Measurements from ENCODE around the gene SGTA. TPM values are rescaled to one million over a fixed set of nuclear protein-coding genes. Genes with fewer than 3 reads are reported as not detected.

The SGTA gene
- total RNA-seq, 1 donor from 2014 or later = 72.6 TPM

DNA sequence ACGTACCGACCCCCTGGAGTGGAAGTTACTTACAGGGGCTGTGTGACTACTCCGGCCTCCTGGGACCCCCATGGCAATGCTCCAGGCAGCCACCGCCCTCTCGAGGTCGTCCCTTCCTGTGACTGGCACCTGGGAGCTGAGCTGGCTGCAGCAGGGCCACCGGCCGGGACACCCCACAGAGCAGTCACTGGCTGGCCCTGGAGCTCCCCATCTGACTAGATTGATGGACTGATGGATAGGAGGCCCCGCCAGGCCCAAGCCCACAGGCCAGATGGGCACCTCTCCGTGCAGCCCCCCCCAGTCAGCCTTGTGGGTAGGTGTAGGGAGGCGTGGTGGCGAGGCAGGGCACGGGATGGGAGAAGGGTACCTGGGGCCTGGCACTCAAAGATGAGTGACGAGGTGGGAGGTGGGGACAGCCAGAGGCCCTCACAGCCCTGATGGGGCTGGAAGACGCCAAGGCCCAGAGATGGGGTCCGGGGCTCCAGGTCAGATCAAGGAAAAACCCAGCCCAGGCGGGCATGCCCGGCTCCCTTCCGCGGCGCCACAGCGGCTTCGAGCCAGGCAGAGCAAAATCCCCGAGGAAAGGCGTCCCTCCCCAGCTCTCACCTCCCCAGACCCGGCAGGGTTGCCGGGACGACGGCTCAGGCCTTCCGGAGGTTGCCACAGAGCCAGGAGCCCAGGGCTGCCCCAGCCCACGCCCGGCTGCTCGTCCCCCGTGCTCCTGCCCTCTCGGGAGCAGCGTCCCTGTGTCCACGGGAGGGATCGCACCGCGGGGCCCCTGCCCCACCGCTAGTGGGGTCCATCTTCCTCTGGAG is 51.7 kb downstream of the SGTA start:
- Histone ChIP-seq H3K27ac (replicated peaks) (no peak overlapping the region), H3K9me3 (replicated peaks) (peaks cover 3% of the 10 kb centered on the region), H3K36me3 (peaks cover 37% of the 10 kb centered on the region), H3K27me3 (ENCODE audit: low read depth) (peaks cover 18% of the 10 kb centered on the region), H3K4me3 (no peak overlapping the region), H3K4me1 (no peaks in the 10 kb centered on the region)
- intact Hi-C loops (cut with micrococcal nuclease) = no loop called here
- DNase-seq = no peak
- TF ChIP-seq, protein P1, sequence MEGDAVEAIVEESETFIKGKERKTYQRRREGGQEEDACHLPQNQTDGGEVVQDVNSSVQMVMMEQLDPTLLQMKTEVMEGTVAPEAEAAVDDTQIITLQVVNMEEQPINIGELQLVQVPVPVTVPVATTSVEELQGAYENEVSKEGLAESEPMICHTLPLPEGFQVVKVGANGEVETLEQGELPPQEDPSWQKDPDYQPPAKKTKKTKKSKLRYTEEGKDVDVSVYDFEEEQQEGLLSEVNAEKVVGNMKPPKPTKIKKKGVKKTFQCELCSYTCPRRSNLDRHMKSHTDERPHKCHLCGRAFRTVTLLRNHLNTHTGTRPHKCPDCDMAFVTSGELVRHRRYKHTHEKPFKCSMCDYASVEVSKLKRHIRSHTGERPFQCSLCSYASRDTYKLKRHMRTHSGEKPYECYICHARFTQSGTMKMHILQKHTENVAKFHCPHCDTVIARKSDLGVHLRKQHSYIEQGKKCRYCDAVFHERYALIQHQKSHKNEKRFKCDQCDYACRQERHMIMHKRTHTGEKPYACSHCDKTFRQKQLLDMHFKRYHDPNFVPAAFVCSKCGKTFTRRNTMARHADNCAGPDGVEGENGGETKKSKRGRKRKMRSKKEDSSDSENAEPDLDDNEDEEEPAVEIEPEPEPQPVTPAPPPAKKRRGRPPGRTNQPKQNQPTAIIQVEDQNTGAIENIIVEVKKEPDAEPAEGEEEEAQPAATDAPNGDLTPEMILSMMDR (IDR thresholded peaks at IDR 0.05; ENCODE audit: borderline replicate concordance) = no peak

DNA sequence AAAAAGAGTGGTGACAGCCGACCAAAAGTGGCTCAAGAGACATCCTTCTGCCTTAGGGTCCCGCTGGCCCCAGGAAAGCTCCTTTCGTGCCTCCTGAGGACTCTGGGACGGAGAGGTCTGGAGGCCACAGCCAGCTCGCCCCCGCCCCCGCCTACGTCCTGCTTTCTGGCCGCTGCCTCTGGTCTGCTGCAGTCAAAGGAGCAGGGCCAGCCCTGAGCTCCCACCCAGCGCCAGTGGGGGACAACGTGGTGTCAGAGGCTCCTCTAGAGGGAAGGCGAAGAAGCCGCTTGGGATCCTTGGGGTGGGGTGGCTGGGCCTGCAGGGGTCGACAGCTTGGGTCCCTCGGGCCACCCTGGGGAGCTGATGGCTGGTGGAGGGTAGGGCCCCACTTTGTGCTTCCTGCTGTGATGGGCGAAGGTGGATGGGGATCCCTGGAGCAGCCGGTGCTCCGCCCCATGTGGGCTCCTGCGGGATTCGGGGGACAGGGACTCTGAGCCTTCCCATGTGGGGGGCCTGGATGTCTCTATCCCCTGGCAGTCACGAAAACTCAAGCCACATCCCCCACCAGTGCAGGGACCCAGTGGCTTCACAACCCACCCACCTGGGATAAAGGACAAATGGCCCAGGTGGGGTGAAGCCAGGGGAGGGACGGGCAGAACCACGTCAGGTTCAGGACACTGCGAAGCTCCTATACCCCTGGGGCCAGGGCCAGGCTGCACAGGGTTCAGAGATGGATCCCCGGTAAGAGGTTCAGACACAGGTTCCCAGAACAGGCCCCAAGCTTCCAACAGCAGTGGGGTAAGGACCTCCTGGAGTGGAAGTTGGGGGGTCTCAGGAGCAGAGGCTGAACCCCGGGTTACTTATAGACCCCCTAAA is 52.9 kb downstream of the SGTA start:
- Histone ChIP-seq H3K4me3 (no peak overlapping the region), H3K4me1 (no peaks in the 10 kb centered on the region), H3K27me3 (ENCODE audit: low read depth) (peaks cover 30% of the 10 kb centered on the region), H3K27ac (replicated peaks) (no peak overlapping the region), H3K36me3 (peaks cover 25% of the 10 kb centered on the region), H3K9me3 (replicated peaks) (no peaks in the 10 kb centered on the region)
- TF ChIP-seq, protein P1 (IDR thresholded peaks at IDR 0.05; ENCODE audit: borderline replicate concordance) = no peak
- DNase-seq = no peak
- intact Hi-C loops (cut with micrococcal nuclease) = no loop called here

DNA sequence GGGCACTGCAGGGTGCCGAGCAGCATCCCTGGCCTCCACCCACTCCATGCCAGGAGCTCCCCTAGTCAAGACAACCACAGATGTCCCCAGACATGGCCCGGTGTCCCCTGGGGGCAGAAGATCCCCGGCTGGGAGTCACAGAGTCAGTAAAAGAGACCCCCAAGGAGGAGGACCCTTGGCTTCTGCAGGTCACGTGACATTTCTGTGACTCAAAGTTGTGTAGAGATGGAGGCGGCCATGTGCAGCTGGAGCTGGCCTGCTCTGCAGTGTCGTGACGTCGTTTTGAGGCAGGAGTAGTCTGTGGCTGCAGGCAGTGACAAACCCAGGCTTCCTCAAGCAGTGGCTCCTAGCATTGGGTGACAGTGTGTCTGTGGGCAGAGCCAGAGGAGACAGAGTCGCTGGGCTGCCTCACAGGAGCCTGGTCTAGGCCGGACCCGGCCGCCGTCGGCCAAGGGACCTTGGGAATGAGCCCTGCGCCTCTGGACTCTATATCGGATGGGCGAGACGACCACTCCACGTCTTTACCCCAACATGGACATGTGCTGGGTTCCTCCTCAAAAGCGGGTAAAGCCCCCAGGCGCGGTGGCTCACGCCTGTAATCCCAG is 54.2 kb downstream of the SGTA start:
- Histone ChIP-seq H3K27ac (replicated peaks) (no peak overlapping the region), H3K36me3 (peaks cover 16% of the 10 kb centered on the region), H3K27me3 (ENCODE audit: low read depth) (peaks cover 40% of the 10 kb centered on the region), H3K4me1 (peaks cover 3% of the 10 kb centered on the region), H3K9me3 (replicated peaks) (no peaks in the 10 kb centered on the region), H3K4me3 (no peak overlapping the region)
- intact Hi-C loops (cut with micrococcal nuclease) = no loop called here
- DNase-seq = no peak
- TF ChIP-seq, protein P1 (IDR thresholded peaks at IDR 0.05; ENCODE audit: borderline replicate concordance) = no peak

DNA sequence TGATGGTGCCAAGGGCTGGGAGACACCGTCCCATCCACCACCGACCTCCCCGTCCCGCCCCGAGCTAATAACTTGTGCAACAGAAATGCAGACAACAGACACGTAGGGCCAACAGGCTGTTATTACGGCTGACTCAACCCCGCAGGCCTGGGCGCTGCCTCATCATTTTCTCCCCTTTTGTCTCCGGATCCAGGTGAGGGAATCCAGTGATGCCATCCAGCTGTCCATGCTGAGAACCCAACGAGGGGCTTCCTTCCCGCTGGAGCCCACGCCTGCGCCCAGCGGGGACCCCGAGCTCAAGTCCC is 55.5 kb downstream of the SGTA start:
- no peak overlapping the region for H3K4me3 ChIP-seq
- TF ChIP-seq, protein P1 (IDR thresholded peaks at IDR 0.05; ENCODE audit: borderline replicate concordance) = no peak
- peaks cover 10% of the 10 kb centered on the region for H3K36me3 ChIP-seq
- H3K27me3 ChIP-seq (ENCODE audit: low read depth) = peaks cover 53% of the 10 kb centered on the region
- H3K9me3 ChIP-seq (replicated peaks) = no peaks in the 10 kb centered on the region
- peaks cover 16% of the 10 kb centered on the region for H3K4me1 ChIP-seq
- no peak for DNase-seq
- H3K27ac ChIP-seq (replicated peaks) = no peak overlapping the region
- intact Hi-C loops (cut with micrococcal nuclease) = no loop called here

DNA sequence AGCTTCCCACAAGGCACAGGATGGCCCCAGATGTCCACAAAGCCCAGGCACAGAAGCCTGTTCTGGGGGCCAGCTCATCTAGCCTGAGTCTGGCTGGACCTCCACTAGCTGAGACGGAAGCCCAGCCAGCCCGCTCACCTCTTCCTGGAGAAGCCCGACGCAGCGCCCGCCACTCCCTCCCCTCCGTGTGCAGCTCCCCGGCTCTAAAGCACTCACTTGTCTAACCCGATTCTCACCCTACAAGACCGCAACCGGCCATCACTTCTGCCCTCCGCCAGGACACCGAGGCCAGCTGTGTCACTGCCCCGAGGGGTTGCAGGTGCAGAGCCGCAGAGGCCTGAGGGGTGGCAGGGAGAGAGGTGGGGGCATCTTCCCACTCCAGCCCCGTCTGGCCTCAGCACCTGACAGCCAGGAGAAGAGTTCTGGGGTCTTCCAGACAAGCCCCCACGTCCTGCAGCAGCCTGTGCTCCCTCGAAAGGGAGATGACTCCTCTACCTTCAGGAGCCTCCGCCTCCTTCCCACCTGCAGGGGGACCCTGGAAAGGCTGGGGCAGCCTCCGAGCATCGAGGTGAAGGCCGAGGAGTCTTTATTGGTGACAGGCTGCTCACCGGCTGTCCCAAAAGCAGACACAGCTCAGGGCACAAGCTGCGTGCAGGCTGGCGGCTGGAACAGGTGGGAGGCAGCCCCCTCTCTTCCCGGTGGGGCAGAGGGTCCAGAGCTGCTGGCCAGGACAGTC is 56.0 kb downstream of the SGTA start:
- peaks cover 5% of the 10 kb centered on the region for H3K36me3 ChIP-seq
- H3K4me3 ChIP-seq = no peak overlapping the region
- no peak overlapping the region for H3K27ac ChIP-seq (replicated peaks)
- TF ChIP-seq, protein P1 (IDR thresholded peaks at IDR 0.05; ENCODE audit: borderline replicate concordance) = no peak
- intact Hi-C loops (cut with micrococcal nuclease) = no loop called here
- peaks cover 21% of the 10 kb centered on the region for H3K4me1 ChIP-seq
- no peak for DNase-seq
- H3K27me3 ChIP-seq (ENCODE audit: low read depth) = peaks cover 58% of the 10 kb centered on the region
- H3K9me3 ChIP-seq (replicated peaks) = no peaks in the 10 kb centered on the region

Data from left ventricle myocardium inferior (tissue), 1 donor.